Measurements from ENCODE around the gene PRMT5.

PRMT5 gene

DNA sequence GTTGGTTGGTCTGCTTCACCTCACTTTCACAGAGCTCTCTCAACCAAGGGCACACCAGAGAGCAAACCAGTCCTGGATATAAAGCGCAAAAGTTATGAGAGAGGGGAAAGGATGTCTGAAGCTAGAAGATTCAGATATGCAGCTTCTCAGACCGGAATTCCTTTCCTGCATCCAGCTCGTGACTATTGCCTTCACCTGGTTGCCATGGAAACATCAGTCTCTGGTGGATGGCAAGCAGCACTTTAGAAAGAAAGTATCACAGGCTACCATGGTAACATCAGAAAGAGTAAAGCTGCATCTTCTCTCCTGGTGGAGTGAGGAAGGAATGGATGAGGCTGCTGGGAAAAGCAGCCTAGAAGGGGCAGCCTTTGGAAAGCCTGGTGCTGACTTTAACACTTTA, 32.4 kb downstream of the PRMT5 start:
- H3K27ac ChIP-seq (ENCODE audit: low read depth, low read length), result no peak overlapping the region
- TF ChIP-seq, protein P1, sequence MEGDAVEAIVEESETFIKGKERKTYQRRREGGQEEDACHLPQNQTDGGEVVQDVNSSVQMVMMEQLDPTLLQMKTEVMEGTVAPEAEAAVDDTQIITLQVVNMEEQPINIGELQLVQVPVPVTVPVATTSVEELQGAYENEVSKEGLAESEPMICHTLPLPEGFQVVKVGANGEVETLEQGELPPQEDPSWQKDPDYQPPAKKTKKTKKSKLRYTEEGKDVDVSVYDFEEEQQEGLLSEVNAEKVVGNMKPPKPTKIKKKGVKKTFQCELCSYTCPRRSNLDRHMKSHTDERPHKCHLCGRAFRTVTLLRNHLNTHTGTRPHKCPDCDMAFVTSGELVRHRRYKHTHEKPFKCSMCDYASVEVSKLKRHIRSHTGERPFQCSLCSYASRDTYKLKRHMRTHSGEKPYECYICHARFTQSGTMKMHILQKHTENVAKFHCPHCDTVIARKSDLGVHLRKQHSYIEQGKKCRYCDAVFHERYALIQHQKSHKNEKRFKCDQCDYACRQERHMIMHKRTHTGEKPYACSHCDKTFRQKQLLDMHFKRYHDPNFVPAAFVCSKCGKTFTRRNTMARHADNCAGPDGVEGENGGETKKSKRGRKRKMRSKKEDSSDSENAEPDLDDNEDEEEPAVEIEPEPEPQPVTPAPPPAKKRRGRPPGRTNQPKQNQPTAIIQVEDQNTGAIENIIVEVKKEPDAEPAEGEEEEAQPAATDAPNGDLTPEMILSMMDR (IDR thresholded peaks at IDR 0.05; ENCODE audit: low read depth, low read length, poor library complexity, severe bottlenecking), result no peak
- no peak for TF ChIP-seq EZH2phosphoT487 (IDR thresholded peaks at IDR 0.05; ENCODE audit: borderline replicate concordance, low read length)
- H3K4me2 ChIP-seq (ENCODE audit: low read length), result no peak overlapping the region
- peaks cover 29% of the 10 kb centered on the region for H3K4me1 ChIP-seq (ENCODE audit: control insufficient read depth, low read length)
- peaks cover 2% of the 10 kb centered on the region; the same call in 1 of the 2 replicates for H4K20me1 ChIP-seq (ENCODE audit: control insufficient read depth, insufficient read depth, low read depth, low read length)
- H3K36me3 ChIP-seq (ENCODE audit: control insufficient read depth, low read length), result peaks cover 32% of the 10 kb centered on the region
- no peaks in the 10 kb centered on the region for H3K9me3 ChIP-seq (ENCODE audit: control insufficient read depth, insufficient read depth, low read length)
- H3F3A ChIP-seq (ENCODE audit: control insufficient read depth, insufficient read depth), result peaks cover 20% of the 10 kb centered on the region
- no peaks in the 10 kb centered on the region for H3K9me2 ChIP-seq (replicated peaks; ENCODE audit: control insufficient read depth, low read length)
- H3K4me3 ChIP-seq (ENCODE audit: low read length), result no peak overlapping the region
- H3K79me2 ChIP-seq (ENCODE audit: control insufficient read depth, low read length), result no peaks in the 10 kb centered on the region
- H3K27me3 ChIP-seq (ENCODE audit: control insufficient read depth, low read length), result no peaks in the 10 kb centered on the region

DNA sequence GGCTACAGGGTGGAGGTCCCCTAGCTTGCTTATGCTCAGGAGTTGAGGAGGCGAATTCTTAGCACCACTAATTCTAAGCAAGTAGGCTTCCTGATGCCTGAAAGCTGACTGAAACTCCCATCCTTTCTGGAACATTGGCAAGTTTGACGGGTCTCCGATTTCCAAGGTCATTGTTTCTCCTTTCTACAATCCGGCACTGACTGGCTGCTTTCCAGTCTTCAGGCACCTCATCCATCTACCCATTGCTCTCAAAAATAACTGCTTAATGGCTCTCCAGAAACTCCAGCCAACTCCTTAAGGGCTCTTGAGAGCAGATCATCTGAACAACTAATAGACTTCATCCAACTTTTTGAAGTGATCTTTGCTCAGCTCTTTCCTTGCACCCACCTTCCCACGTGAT, 32.8 kb downstream of the PRMT5 start:
- H3K9me2 ChIP-seq (replicated peaks; ENCODE audit: control insufficient read depth, low read length), result no peaks in the 10 kb centered on the region
- H3K79me2 ChIP-seq (ENCODE audit: control insufficient read depth, low read length), result no peaks in the 10 kb centered on the region
- TF ChIP-seq, protein P1 (IDR thresholded peaks at IDR 0.05; ENCODE audit: low read depth, low read length, poor library complexity, severe bottlenecking), result no peak
- TF ChIP-seq EZH2phosphoT487 (IDR thresholded peaks at IDR 0.05; ENCODE audit: borderline replicate concordance, low read length), result no peak
- H3K4me1 ChIP-seq (ENCODE audit: control insufficient read depth, low read length), result peaks cover 29% of the 10 kb centered on the region
- H3F3A ChIP-seq (ENCODE audit: control insufficient read depth, insufficient read depth), result peaks cover 18% of the 10 kb centered on the region
- no peaks in the 10 kb centered on the region for H3K27me3 ChIP-seq (ENCODE audit: control insufficient read depth, low read length)
- no peak overlapping the region for H3K27ac ChIP-seq (ENCODE audit: low read depth, low read length)
- H3K4me2 ChIP-seq (ENCODE audit: low read length), result no peak overlapping the region
- no peak overlapping the region for H3K4me3 ChIP-seq (ENCODE audit: low read length)
- no peaks in the 10 kb centered on the region for H3K9me3 ChIP-seq (ENCODE audit: control insufficient read depth, insufficient read depth, low read length)
- peaks cover 28% of the 10 kb centered on the region for H3K36me3 ChIP-seq (ENCODE audit: control insufficient read depth, low read length)
- peaks cover 2% of the 10 kb centered on the region; the same call in 1 of the 2 replicates for H4K20me1 ChIP-seq (ENCODE audit: control insufficient read depth, insufficient read depth, low read depth, low read length)

DNA sequence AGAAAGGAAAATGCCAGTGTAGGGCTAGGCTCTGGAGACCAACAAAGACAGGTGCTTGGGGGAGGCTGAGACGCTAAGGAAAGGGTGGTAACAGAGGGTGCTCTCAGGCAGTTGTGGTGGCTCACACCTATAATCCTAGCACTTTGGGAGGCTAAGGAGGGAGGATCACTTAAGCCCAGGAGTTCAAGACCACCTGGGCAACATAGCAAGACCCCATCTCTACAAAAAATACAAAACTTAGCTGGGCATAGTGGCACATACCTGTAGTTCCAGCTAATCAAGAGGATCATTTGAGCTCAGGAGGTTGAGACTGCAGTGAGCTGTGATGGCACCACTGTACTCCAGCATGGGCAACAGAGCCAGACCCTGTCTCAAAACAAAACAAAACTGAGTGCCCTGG, 33.8 kb downstream of the PRMT5 start:
- H4K20me1 ChIP-seq (ENCODE audit: control insufficient read depth, insufficient read depth, low read depth, low read length), result peaks cover 2% of the 10 kb centered on the region; the same call in 1 of the 2 replicates
- TF ChIP-seq EZH2phosphoT487 (IDR thresholded peaks at IDR 0.05; ENCODE audit: borderline replicate concordance, low read length), result no peak
- TF ChIP-seq, protein P1 (IDR thresholded peaks at IDR 0.05; ENCODE audit: low read depth, low read length, poor library complexity, severe bottlenecking), result no peak

More for the DNA sequence above, 33.8 kb downstream of the PRMT5 start:
- no peaks in the 10 kb centered on the region for H3K27me3 ChIP-seq (ENCODE audit: control insufficient read depth, low read length)
- H3K36me3 ChIP-seq (ENCODE audit: control insufficient read depth, low read length), result peaks cover 20% of the 10 kb centered on the region
- peaks cover 13% of the 10 kb centered on the region for H3F3A ChIP-seq (ENCODE audit: control insufficient read depth, insufficient read depth)
- H3K4me1 ChIP-seq (ENCODE audit: control insufficient read depth, low read length), result peaks cover 32% of the 10 kb centered on the region
- no peak overlapping the region for H3K4me2 ChIP-seq (ENCODE audit: low read length)
- H3K27ac ChIP-seq (ENCODE audit: low read depth, low read length), result no peak overlapping the region
- no peak overlapping the region for H3K4me3 ChIP-seq (ENCODE audit: low read length)
- H3K9me2 ChIP-seq (replicated peaks; ENCODE audit: control insufficient read depth, low read length), result no peaks in the 10 kb centered on the region
- H3K79me2 ChIP-seq (ENCODE audit: control insufficient read depth, low read length), result no peaks in the 10 kb centered on the region
- no peaks in the 10 kb centered on the region for H3K9me3 ChIP-seq (ENCODE audit: control insufficient read depth, insufficient read depth, low read length)
